ENCODE results near the gene FOXJ3. TPM values are rescaled to one million over a fixed set of nuclear protein-coding genes. Genes with fewer than 3 reads are reported as not detected.

The FOXJ3 gene
- total and polyA plus RNA-seq, 4 donors: 37.9 to 82.1 (median 39.7) TPM

DNA sequence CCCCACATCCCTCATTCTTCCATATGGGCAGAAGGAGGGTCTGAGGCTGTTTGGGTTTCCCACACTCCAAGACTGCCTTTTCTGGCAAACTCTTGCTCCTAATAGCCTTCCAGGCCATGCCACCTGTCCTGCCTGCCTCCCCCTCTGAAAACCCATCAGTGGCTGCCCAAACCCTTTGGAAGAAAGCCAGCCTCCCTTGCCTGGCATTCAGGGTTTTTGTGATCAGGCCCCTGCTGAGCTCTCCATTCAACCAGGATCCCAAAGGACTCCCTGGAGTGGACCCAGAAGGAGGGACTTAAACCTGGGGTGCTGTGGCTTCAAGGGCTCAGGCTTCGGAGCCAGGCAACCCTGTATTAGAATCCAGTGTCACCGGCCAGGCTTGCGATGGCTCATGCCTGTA lies 166.3 kb downstream of the FOXJ3 start:
- DNase-seq (ENCODE audit: low read depth in 4 of 6, low spot score in 6 of 6): no peak
- H3K27ac ChIP-seq (ENCODE audit: low read depth, low read length): no peak overlapping the region
- H3K36me3 ChIP-seq (ENCODE audit: control insufficient read depth, insufficient read depth, low read length): no peaks in the 10 kb centered on the region
- H3K4me1 ChIP-seq (ENCODE audit: control insufficient read depth, insufficient read depth, low read length): peaks cover 18% of the 10 kb centered on the region
- WGBS (ENCODE audit: insufficient coverage): 86% methylated on average over 3 of the region's 3 CpGs
- H3K9me3 ChIP-seq (ENCODE audit: control insufficient read depth, insufficient read depth, low read length): no peaks in the 10 kb centered on the region
- peaks cover 6% of the 10 kb centered on the region for H3K27me3 ChIP-seq (ENCODE audit: control insufficient read depth, insufficient read depth, low read length)
- no peak overlapping the region for H3K4me3 ChIP-seq (ENCODE audit: low read depth, low read length)

DNA sequence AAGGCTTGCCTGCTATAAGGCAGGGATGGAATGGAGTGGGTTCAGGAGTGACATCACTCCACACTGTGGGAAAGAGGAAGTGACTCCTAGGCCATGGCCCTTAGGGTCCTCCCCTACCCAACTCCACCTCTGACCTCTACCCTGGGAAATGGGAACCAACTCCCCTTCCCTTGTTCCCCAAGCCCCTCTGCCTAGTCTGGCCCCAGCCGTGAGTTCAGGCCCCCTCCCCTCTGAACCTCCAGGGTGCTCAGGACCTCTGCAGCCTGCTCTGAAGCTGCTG lies 166.7 kb downstream of the FOXJ3 start:
- Histone ChIP-seq H3K36me3 (ENCODE audit: control insufficient read depth, insufficient read depth, low read length) (no peaks in the 10 kb centered on the region), H3K4me1 (ENCODE audit: control insufficient read depth, insufficient read depth, low read length) (peaks cover 16% of the 10 kb centered on the region), H3K4me3 (ENCODE audit: low read depth, low read length) (no peak overlapping the region), H3K9me3 (ENCODE audit: control insufficient read depth, insufficient read depth, low read length) (no peaks in the 10 kb centered on the region), H3K27me3 (ENCODE audit: control insufficient read depth, insufficient read depth, low read length) (peaks cover 6% of the 10 kb centered on the region), H3K27ac (ENCODE audit: low read depth, low read length) (no peak overlapping the region)
- no peak for DNase-seq (ENCODE audit: low read depth in 4 of 6, low spot score in 6 of 6)
- WGBS (ENCODE audit: insufficient coverage): 42% methylated on average over 1 of the region's 1 CpG

DNA sequence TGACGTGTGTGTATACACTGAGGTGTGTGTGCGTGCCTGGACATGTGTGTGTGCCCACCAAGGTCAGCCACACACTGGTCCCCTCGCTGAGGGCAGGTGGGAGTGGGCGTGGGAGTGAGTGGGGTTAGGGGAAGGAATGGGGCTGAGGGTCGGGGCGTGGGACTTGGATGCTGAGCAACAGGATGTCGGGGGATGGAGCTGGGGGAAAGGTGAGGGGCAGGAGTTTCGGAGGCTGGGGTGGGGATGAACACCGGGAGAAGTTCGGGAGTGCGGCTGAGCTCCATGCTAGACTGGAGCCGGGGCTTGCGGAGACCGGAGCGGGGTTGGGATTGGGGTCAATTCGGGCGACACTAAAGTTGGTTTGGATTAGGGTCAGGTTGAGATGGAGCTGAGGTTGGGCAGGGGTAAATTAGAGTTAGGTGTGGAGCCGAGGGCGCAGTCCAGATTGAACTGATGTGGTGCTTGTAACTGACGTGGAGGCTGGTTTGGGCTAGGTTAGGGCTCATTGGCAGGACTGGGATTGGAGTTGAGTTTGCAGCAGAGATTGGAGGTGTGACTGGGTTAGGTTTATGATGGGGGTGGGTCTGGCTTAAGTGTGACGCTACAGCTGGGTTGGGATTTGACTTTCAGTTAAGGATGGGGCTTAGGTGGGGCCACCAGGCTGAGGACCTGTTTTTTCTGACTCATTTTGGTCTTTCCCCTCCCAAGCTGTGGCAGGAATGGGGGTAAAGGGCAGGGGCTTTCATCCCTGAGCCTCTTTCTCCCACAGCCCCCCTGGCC lies 167.2 kb downstream of the FOXJ3 start:
- H3K4me3 ChIP-seq (ENCODE audit: low read depth, low read length): no peak overlapping the region
- WGBS (ENCODE audit: insufficient coverage): 85% methylated on average over 21 of the region's 21 CpGs
- H3K27ac ChIP-seq (ENCODE audit: low read depth, low read length): no peak overlapping the region
- no peaks in the 10 kb centered on the region for H3K36me3 ChIP-seq (ENCODE audit: control insufficient read depth, insufficient read depth, low read length)
- H3K9me3 ChIP-seq (ENCODE audit: control insufficient read depth, insufficient read depth, low read length): no peaks in the 10 kb centered on the region
- H3K27me3 ChIP-seq (ENCODE audit: control insufficient read depth, insufficient read depth, low read length): peaks cover 6% of the 10 kb centered on the region
- H3K4me1 ChIP-seq (ENCODE audit: control insufficient read depth, insufficient read depth, low read length): peaks cover 10% of the 10 kb centered on the region
- DNase-seq (ENCODE audit: low read depth in 4 of 6, low spot score in 6 of 6): no peak

DNA sequence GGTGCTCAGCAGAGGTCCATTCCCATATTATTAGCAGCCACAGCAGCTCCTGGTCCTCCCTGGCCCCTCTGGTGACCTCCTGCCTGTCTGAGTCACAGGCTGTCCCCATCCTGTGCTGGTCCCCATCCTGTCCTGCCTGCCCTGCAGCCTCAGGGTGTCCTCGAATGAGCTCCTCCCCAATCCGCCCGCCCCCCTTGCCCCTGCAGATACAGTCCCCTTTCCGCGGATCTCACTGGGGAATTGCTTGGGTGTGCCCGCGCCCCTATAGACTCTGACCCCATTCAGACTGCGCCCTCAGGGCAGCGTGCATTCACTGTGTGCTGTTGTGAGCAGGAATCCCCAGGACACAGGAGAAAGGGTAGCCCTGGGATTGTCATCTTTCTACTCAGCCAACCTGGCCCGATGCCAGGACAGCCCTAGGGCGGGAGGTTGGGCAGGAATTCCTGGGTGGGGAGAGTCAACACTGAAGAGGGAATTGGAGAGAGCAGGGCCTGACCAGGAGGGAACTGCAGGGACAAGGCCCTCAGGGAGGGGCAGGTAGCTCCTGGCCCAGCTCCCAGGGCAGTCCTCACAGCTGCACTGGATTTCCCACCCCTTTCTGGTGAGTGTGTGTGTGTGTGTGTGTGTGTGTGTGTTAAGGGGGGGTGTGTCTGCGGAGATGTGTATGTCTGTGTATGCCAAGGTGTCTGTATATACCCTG lies 169.4 kb downstream of the FOXJ3 start:
- Histone ChIP-seq H3K4me1 (ENCODE audit: control insufficient read depth, insufficient read depth, low read length) (peaks cover 6% of the 10 kb centered on the region), H3K27ac (ENCODE audit: low read depth, low read length) (no peak overlapping the region), H3K27me3 (ENCODE audit: control insufficient read depth, insufficient read depth, low read length) (peaks cover 6% of the 10 kb centered on the region), H3K4me3 (ENCODE audit: low read depth, low read length) (no peak overlapping the region), H3K36me3 (ENCODE audit: control insufficient read depth, insufficient read depth, low read length) (no peaks in the 10 kb centered on the region), H3K9me3 (ENCODE audit: control insufficient read depth, insufficient read depth, low read length) (peaks cover 2% of the 10 kb centered on the region)
- peak in 1 of 6 donors; percentile 49 for DNase-seq (ENCODE audit: low read depth in 4 of 6, low spot score in 6 of 6)
- 46% methylated on average over 12 of the region's 12 CpGs for WGBS (ENCODE audit: insufficient coverage)

DNA sequence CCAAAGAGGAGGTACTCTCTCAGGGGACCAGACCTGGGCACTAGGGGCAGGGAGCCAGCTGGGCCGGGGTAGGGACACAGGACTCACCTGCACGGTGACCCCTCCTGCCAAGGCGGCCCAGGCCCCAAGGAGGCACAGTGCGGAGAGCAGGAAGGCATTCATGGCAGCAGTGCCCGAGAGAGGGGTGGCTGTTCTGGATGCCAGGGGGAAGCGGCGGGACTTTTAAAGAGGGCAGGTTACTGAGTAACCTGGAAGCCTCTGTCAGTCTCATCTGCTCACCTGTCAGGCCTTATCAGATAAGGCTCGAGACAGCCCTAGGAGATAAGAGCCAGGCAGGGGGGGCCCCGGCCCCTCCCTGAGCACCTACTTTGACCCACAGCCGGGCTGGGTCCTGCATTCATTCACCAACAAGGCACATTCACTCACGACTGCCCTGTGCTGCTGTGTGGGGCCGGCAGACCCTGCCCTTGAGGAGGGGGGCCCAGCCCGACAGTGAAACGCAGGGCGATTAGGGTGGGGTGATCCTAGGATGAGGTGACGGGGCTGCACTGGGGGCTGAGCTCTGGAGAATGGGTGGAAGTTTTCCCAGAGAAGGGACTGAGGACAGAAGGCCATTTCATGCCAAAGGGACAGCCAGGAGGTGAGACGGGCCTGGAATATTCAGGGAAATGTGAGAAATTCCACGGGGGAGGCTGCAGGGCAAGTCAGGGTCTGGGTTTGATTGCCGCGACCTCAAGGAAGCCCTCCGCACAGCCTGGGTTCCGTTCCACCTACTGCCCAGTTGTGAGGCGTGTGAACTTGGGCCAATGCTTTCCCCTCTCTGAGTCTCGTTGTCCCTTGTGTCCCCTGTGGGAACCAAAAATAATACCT lies 170.2 kb downstream of the FOXJ3 start, which contains the start of gene GUCA2A:
GUCA2A (minus strand) TSS at position 195 of the 870 bp plus-strand sequence; CDS start at position 162, 33 bp downstream.
- Histone ChIP-seq H3K36me3 (ENCODE audit: control insufficient read depth, insufficient read depth, low read length) (no peaks in the 10 kb centered on the region), H3K4me1 (ENCODE audit: control insufficient read depth, insufficient read depth, low read length) (peaks cover 6% of the 10 kb centered on the region), H3K9me3 (ENCODE audit: control insufficient read depth, insufficient read depth, low read length) (peaks cover 2% of the 10 kb centered on the region), H3K27me3 (ENCODE audit: control insufficient read depth, insufficient read depth, low read length) (peaks cover 2% of the 10 kb centered on the region), H3K27ac (ENCODE audit: low read depth, low read length) (no peak within 1 kb of the TSS), H3K4me3 (ENCODE audit: low read depth, low read length) (no peak within 1 kb of the TSS)
- WGBS (ENCODE audit: insufficient coverage): 85% methylated on average over 22 of the region's 24 CpGs
- DNase-seq (ENCODE audit: low read depth in 4 of 6, low spot score in 6 of 6): no peak

DNA sequence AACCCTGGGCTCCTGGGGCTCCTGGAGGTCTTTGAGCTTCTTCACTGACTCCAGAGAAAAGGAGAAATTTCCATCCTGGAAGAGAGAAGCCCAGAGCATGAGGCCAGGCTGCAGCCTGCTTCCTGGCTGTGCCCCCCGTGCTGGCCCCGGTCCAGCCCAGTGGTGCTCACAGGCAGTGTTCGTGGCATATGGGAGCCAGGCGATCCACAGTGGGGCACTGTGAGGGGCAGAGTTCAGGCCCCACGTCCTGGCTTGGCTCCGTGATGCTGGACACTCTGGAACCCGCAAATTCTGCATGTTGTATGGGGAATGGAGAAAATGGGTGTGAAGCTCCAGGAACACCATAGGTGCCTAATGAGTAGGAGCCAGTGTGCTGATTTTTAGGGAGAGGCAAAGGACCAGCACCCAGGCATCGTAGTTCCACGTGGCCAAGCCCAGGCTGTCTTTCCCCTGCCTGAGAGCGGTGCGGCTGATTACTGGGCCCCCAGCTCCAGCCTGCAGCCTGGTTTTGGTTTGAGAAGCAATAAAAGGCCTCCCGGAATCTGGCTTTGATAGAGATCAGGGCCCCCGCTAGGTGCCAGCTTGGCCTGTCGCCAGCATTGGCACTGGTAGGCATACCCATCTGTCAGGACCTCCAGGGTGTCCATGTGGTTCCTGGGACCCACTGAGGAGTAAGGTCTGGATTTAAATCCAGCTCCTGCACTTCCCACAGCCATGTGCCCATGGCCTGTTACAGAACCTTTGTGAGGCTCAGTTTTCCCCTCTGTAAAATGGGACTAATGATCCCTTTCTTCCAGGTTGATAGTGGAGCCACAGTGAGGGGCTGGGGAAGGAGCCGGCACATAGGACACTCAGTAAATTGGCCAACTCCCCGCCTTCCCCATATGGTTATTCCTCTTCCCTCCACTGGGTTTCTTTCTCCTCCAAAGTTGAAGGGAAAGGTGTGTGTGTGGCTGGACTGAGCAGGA lies 171.2 kb downstream of the FOXJ3 start:
- peaks cover 2% of the 10 kb centered on the region for H3K9me3 ChIP-seq (ENCODE audit: control insufficient read depth, insufficient read depth, low read length)
- peaks cover 6% of the 10 kb centered on the region for H3K4me1 ChIP-seq (ENCODE audit: control insufficient read depth, insufficient read depth, low read length)
- peaks cover 2% of the 10 kb centered on the region for H3K27me3 ChIP-seq (ENCODE audit: control insufficient read depth, insufficient read depth, low read length)
- no peak overlapping the region for H3K27ac ChIP-seq (ENCODE audit: low read depth, low read length)
- WGBS (ENCODE audit: insufficient coverage): 76% methylated on average over 14 of the region's 16 CpGs
- H3K4me3 ChIP-seq (ENCODE audit: low read depth, low read length): no peak overlapping the region
- no peak for DNase-seq (ENCODE audit: low read depth in 4 of 6, low spot score in 6 of 6)
- H3K36me3 ChIP-seq (ENCODE audit: control insufficient read depth, insufficient read depth, low read length): no peaks in the 10 kb centered on the region

DNA sequence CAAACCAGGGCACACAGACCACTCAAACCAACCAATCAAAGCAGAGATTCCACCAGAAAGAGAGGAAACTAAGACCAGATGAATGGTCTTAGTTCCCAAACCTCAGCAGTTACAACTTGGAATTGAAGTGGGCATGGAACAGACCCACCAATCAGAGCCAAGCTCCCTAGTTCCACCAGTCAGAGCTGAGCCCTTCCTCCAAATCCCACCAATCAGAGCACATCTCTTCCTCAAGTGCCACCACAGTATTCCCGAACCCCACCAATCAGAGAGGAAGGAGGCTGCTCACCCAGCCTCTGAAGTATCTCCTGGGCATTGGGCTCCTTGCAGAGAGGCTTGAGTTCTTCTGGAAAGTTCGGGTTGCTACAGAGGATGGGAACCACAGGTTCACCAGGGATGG lies 171.9 kb downstream of the FOXJ3 start:
- WGBS (ENCODE audit: insufficient coverage): 89% methylated on average over 2 of the region's 2 CpGs
- DNase-seq (ENCODE audit: low read depth in 4 of 6, low spot score in 6 of 6): no peak
- no peak overlapping the region for H3K4me3 ChIP-seq (ENCODE audit: low read depth, low read length)

DNA sequence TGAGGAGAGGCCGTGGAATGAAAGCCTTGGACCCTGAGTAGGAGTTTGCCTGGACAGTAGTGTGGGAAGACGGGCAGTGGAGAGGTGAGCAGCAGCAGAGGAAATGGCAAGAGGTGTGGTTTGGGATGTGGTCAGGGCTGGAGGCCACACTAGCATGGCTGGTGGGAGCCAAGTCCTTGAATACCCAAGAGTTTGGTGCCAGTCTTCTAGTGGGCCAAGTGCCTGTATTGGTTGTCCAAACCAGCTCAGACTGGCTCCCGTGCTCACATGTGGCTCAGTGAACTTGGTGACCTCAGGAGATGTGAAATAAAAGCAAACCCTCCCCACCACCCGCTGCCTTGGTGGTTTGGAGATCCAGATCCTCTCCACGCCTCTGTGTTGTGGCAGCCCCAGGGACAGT lies 172.9 kb downstream of the FOXJ3 start:
- Histone ChIP-seq H3K9me3 (ENCODE audit: control insufficient read depth, insufficient read depth, low read length) (peaks cover 2% of the 10 kb centered on the region), H3K4me1 (ENCODE audit: control insufficient read depth, insufficient read depth, low read length) (peaks cover 6% of the 10 kb centered on the region), H3K36me3 (ENCODE audit: control insufficient read depth, insufficient read depth, low read length) (no peaks in the 10 kb centered on the region), H3K27me3 (ENCODE audit: control insufficient read depth, insufficient read depth, low read length) (no peaks in the 10 kb centered on the region), H3K4me3 (ENCODE audit: low read depth, low read length) (no peak overlapping the region), H3K27ac (ENCODE audit: low read depth, low read length) (no peak overlapping the region)
- 79% methylated on average over 3 of the region's 5 CpGs for WGBS (ENCODE audit: insufficient coverage)
- no peak for DNase-seq (ENCODE audit: low read depth in 4 of 6, low spot score in 6 of 6)

More for the DNA sequence above, 171.9 kb downstream of the FOXJ3 start:
- Histone ChIP-seq H3K36me3 (ENCODE audit: control insufficient read depth, insufficient read depth, low read length) (no peaks in the 10 kb centered on the region), H3K4me1 (ENCODE audit: control insufficient read depth, insufficient read depth, low read length) (peaks cover 6% of the 10 kb centered on the region), H3K27ac (ENCODE audit: low read depth, low read length) (no peak overlapping the region), H3K9me3 (ENCODE audit: control insufficient read depth, insufficient read depth, low read length) (peaks cover 2% of the 10 kb centered on the region), H3K27me3 (ENCODE audit: control insufficient read depth, insufficient read depth, low read length) (peaks cover 1% of the 10 kb centered on the region)

DNA sequence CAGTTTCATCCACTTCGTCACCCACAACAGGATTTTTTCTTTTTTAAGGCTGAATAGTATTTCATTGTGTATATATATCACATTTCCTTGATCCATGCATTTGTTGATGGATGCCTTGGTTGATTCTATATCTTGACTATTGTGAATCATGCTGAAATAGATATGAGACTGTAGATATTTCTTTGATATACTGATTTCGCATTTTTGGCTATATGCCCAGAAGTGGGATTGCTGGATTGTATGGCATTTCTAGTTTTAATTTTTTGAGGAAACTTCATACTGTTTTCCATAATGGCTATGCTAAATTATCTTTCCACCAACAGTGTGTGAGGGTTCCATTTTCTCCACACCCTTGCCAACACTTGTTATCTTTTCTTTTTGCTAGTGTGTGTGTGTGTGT lies 176.8 kb downstream of the FOXJ3 start:
- WGBS (ENCODE audit: insufficient coverage): no CpG with 5 or more reads among the region's 2 CpGs
- Histone ChIP-seq H3K27ac (ENCODE audit: low read depth, low read length) (no peak overlapping the region), H3K27me3 (ENCODE audit: control insufficient read depth, insufficient read depth, low read length) (no peaks in the 10 kb centered on the region), H3K4me3 (ENCODE audit: low read depth, low read length) (no peak overlapping the region), H3K9me3 (ENCODE audit: control insufficient read depth, insufficient read depth, low read length) (peaks cover 2% of the 10 kb centered on the region), H3K36me3 (ENCODE audit: control insufficient read depth, insufficient read depth, low read length) (no peaks in the 10 kb centered on the region), H3K4me1 (ENCODE audit: control insufficient read depth, insufficient read depth, low read length) (no peaks in the 10 kb centered on the region)
- no peak for DNase-seq (ENCODE audit: low read depth in 4 of 6, low spot score in 6 of 6)

Data from spinal cord (tissue), 10 donors.